H1 (cell line): ENCODE measurements around the gene FCRL5. TPM values are rescaled to one million over a fixed set of nuclear protein-coding genes. Genes with fewer than 3 reads are reported as not detected.

ENCODE experiments used
- CTCF ChIA-PET: fragments of 300-600 bp; sonication (Branson Sonifier 250); formaldehyde crosslinking; loops from one replicate; lab custom pipeline; 2021; ENCODE audit not compliant: partially characterized antibody; lab: Charles Lee
- POLR2A ChIA-PET: fragments of 300-600 bp; sonication (Branson Sonifier 250); formaldehyde crosslinking; loops from one replicate; lab custom pipeline; 2021; ENCODE audit warnings: inconsistent platforms; ENCODE audit not compliant: partially characterized antibody; lab: Charles Lee
- DNase-seq, 2 experiments: peaks; one replicate each; pipeline versions ENCODE4 v3.0.0 to v3.0.0-alpha.2; 2010 to 2022; ENCODE audit warnings: low spot score in 2 of 2, low read depth in 1 of 2, mixed read lengths in 1 of 2
- FAIRE-seq: peaks from 2 replicates; lab custom pipeline; 2011; peaks lifted over from hg19 to GRCh38; lab: Jason Lieb, UNC
- H2AFZ ChIP-seq: 2 replicates; pipeline ENCODE4 v1.8.1; 2012; ENCODE audit warnings: low read length, inconsistent platforms
- H2AK5ac ChIP-seq: 2 replicates; pipeline ENCODE4 v1.6.1; 2013; ENCODE audit warnings: low read depth, low read length
- H2BK120ac ChIP-seq: replicated peaks from 2 replicates; pipeline ENCODE3; 2013; ENCODE audit warnings: low read depth, low read length, inconsistent platforms
- H2BK12ac ChIP-seq: 2 replicates; pipeline ENCODE4 v1.6.1; 2013; ENCODE audit warnings: low read depth, low read length
- H2BK15ac ChIP-seq: 2 replicates; pipeline ENCODE4 v1.6.1; 2013; ENCODE audit warnings: low read length
- H2BK20ac ChIP-seq: 2 replicates; pipeline ENCODE4 v1.6.1; 2013; ENCODE audit warnings: low read length
- H2BK5ac ChIP-seq: 2 replicates; pipeline ENCODE4 v1.6.1; 2013; ENCODE audit warnings: low read depth, low read length
- H3K14ac ChIP-seq: 2 replicates; pipeline ENCODE4 v1.6.1; 2013; ENCODE audit warnings: inconsistent platforms; ENCODE audit not compliant: insufficient read length
- H3K18ac ChIP-seq: 2 replicates; pipeline ENCODE4 v1.6.1; 2013; ENCODE audit warnings: low read length; ENCODE audit errors: extremely low read depth
- H3K23ac ChIP-seq: 2 replicates; pipeline ENCODE4 v1.6.1; 2013; ENCODE audit warnings: inconsistent platforms; ENCODE audit not compliant: insufficient read length
- H3K23me2 ChIP-seq: 2 replicates; pipeline ENCODE4 v1.6.1; 2013; ENCODE audit warnings: low read depth, low read length
- H3K27ac ChIP-seq: 2 replicates; pipeline ENCODE4 v1.6.1; 2011; ENCODE audit warnings: low read depth, low read length, inconsistent platforms
- H3K27me3 ChIP-seq, 4 experiments: replicated peaks in 1 of 4; 1 replicate in 1 of 4; 2 replicates in 3 of 4; pipeline versions ENCODE4 v1.6.1 to v1.8.1; 2011 to 2013; ENCODE audit warnings: low read length in 3 of 4, mild to moderate bottlenecking in 3 of 4, inconsistent platforms in 2 of 4, mixed read lengths in 2 of 4, moderate library complexity in 1 of 4; ENCODE audit not compliant: control insufficient read depth in 3 of 4, insufficient read depth in 3 of 4; ENCODE audit errors: extremely low read depth in 1 of 4
- H3K36me3 ChIP-seq, 4 experiments: 2 replicates each; pipeline versions ENCODE4 v1.6.1 to v1.8.1; 2011 to 2013; ENCODE audit warnings: mild to moderate bottlenecking in 4 of 4, low read length in 3 of 4, moderate library complexity in 2 of 4, control low read depth in 1 of 4, inconsistent platforms in 1 of 4; ENCODE audit not compliant: insufficient read depth in 4 of 4, control insufficient read depth in 2 of 4
- H3K4ac ChIP-seq: replicated peaks from 2 replicates; pipeline ENCODE3; 2013; ENCODE audit warnings: low read length, low read depth, mixed read lengths, inconsistent platforms; ENCODE audit not compliant: insufficient read length
- H3K4me1 ChIP-seq, 4 experiments: replicated peaks in 1 of 4; 1 replicate in 1 of 4; 2 replicates in 3 of 4; pipeline versions ENCODE4 v1.6.1 to v1.8.1; 2011 to 2013; ENCODE audit warnings: low read length in 3 of 4, inconsistent platforms in 2 of 4, mixed read lengths in 1 of 4; ENCODE audit not compliant: insufficient read depth in 4 of 4, control insufficient read depth in 3 of 4
- H3K4me2 ChIP-seq, 2 experiments: 2 replicates each; pipeline versions ENCODE4 v1.6.1 to v1.8.1; 2011 to 2013; ENCODE audit warnings: low read depth in 2 of 2, low read length in 2 of 2, control low read depth in 1 of 2, inconsistent platforms in 1 of 2, mild to moderate bottlenecking in 1 of 2; ENCODE audit not compliant: insufficient read depth in 1 of 2
- H3K4me3 ChIP-seq, 4 experiments: fragments of 200-600, 300-600 bp in 1 of 4; sonication (generic), shearing (Covaris generic), sonication (Bioruptor Twin) in 1 of 4; 2 replicates each; pipeline versions ENCODE4 v1.5.1 to v1.8.1; 2011 to 2016; ENCODE audit warnings: low read length in 4 of 4, low read depth in 3 of 4, control low read depth in 2 of 4, inconsistent platforms in 2 of 4, mild to moderate bottlenecking in 2 of 4, mixed read lengths in 1 of 4, moderate library complexity in 1 of 4; ENCODE audit not compliant: insufficient read depth in 2 of 4; ENCODE audit errors: extremely low read depth in 1 of 4
- H3K56ac ChIP-seq: replicated peaks from 2 replicates; pipeline ENCODE3; 2013; ENCODE audit warnings: low read depth, mild to moderate bottlenecking, mixed read lengths, low read length, inconsistent platforms; ENCODE audit not compliant: insufficient read length
- H3K79me1 ChIP-seq: 2 replicates; pipeline ENCODE4 v1.6.1; 2013; ENCODE audit warnings: low read depth, low read length, control low read depth
- H3K79me2 ChIP-seq, 2 experiments: 2 replicates each; pipeline versions ENCODE4 v1.6.1 to v1.8.1; 2012 to 2013; ENCODE audit warnings: low read length in 2 of 2, mild to moderate bottlenecking in 2 of 2, inconsistent platforms in 1 of 2; ENCODE audit not compliant: insufficient read depth in 2 of 2, control insufficient read depth in 1 of 2
- H3K9ac ChIP-seq, 4 experiments: replicated peaks in 1 of 4; 1 replicate in 1 of 4; 2 replicates in 3 of 4; pipeline versions ENCODE4 v1.6.1 to v1.8.1; 2011 to 2013; ENCODE audit warnings: low read depth in 3 of 4, low read length in 3 of 4, control low read depth in 2 of 4, mild to moderate bottlenecking in 2 of 4, moderate library complexity in 2 of 4, inconsistent platforms in 1 of 4; ENCODE audit errors: extremely low read depth in 1 of 4
- H3K9me3 ChIP-seq, 2 experiments: 2 replicates each; pipeline versions ENCODE4 v1.6.1 to v1.8.1; 2012 to 2013; ENCODE audit warnings: mild to moderate bottlenecking in 2 of 2, moderate library complexity in 2 of 2, control low read depth in 1 of 2, inconsistent platforms in 1 of 2, low read depth in 1 of 2, low read length in 1 of 2, mixed read lengths in 1 of 2; ENCODE audit not compliant: insufficient read depth in 2 of 2
- H4K20me1 ChIP-seq, 2 experiments: replicated peaks in 1 of 2; 2 replicates each; pipeline versions ENCODE3 to v1.8.1; 2011 to 2013; ENCODE audit warnings: inconsistent platforms in 2 of 2, low read length in 2 of 2, mild to moderate bottlenecking in 1 of 2; ENCODE audit not compliant: insufficient read depth in 2 of 2, control insufficient read depth in 1 of 2
- H4K5ac ChIP-seq: 2 replicates; pipeline ENCODE4 v1.6.1; 2013; ENCODE audit warnings: low read length, low read depth, mixed read lengths, inconsistent platforms; ENCODE audit not compliant: insufficient read length
- H4K8ac ChIP-seq: 2 replicates; pipeline ENCODE4 v1.8.0; 2013; ENCODE audit warnings: mild to moderate bottlenecking, moderate library complexity, low read length, inconsistent platforms; ENCODE audit not compliant: insufficient read depth; ENCODE audit errors: extremely low read depth
- H4K91ac ChIP-seq: replicated peaks from 2 replicates; pipeline ENCODE3; 2013; ENCODE audit warnings: low read length, mixed read lengths, inconsistent platforms; ENCODE audit not compliant: insufficient read length
- BRCA1 ChIP-seq: IDR thresholded peaks from 2 replicates; pipeline ENCODE4 v1.6.1; 2012; ENCODE audit warnings: low read depth, low read length, improper control_type of control experiment
- CTBP2 ChIP-seq: IDR thresholded peaks from 2 replicates; pipeline ENCODE4 v1.7.0; 2011; ENCODE audit warnings: borderline replicate concordance, mild to moderate bottlenecking, moderate library complexity, mixed read lengths, low read length; ENCODE audit not compliant: insufficient read depth, insufficient read length
- EZH2 ChIP-seq: fragments of 200-600 bp; sonication (generic); IDR thresholded peaks from 2 replicates; pipeline ENCODE4 v1.7.1; 2012; ENCODE audit warnings: low read depth, mild to moderate bottlenecking, moderate library complexity, low read length, inconsistent platforms; ENCODE audit not compliant: severe bottlenecking
- JUND ChIP-seq: IDR thresholded peaks from 2 replicates; pipeline ENCODE4 v1.6.1; 2011; ENCODE audit warnings: mild to moderate bottlenecking, improper control_type of control experiment, low read length
- POU5F1 ChIP-seq: IDR thresholded peaks from 2 replicates; pipeline ENCODE4 v1.6.1; 2011; ENCODE audit warnings: low read depth, mild to moderate bottlenecking, low read length, moderate library complexity
- RAD21 ChIP-seq, 2 experiments: IDR thresholded peaks in 1 of 2; conservative IDR thresholded peaks in 1 of 2; 2 replicates each; pipeline ENCODE4 v1.6.1; 2011; ENCODE audit warnings: low read depth in 2 of 2, low read length in 2 of 2, improper control_type of control experiment in 1 of 2, inconsistent platforms in 1 of 2, mild to moderate bottlenecking in 1 of 2, moderate library complexity in 1 of 2
- RXRA ChIP-seq: IDR thresholded peaks from 2 replicates; pipeline ENCODE4 v1.6.1; 2011; ENCODE audit warnings: low read depth, mild to moderate bottlenecking, low read length, moderate library complexity; ENCODE audit not compliant: insufficient read depth
- SIN3A ChIP-seq, 2 experiments: IDR thresholded peaks in 1 of 2; conservative IDR thresholded peaks in 1 of 2; 2 replicates each; pipeline ENCODE4 v1.6.1; 2011 to 2012; ENCODE audit warnings: low read length in 2 of 2, improper control_type of control experiment in 1 of 2, low read depth in 1 of 2, mild to moderate bottlenecking in 1 of 2
- SP4 ChIP-seq: IDR thresholded peaks from 2 replicates; pipeline ENCODE4 v1.6.1; 2012; ENCODE audit warnings: low read length, inconsistent platforms
- TAF1 ChIP-seq: IDR thresholded peaks from 2 replicates; pipeline ENCODE4 v1.6.1; 2011; ENCODE audit warnings: mild to moderate bottlenecking, low read depth, low read length
- TAF7 ChIP-seq: optimal IDR thresholded peaks from 2 replicates; pipeline ENCODE3; 2011; ENCODE audit warnings: low read depth, mild to moderate bottlenecking, inconsistent platforms, low read length, moderate library complexity, borderline replicate concordance
- TBP ChIP-seq: IDR thresholded peaks from 2 replicates; pipeline ENCODE4 v1.6.1; 2011; ENCODE audit warnings: low read depth, low read length, improper control_type of control experiment
- YY1 ChIP-seq: IDR thresholded peaks from 2 replicates; pipeline ENCODE4 v1.6.1; 2011; ENCODE audit warnings: low read depth, mild to moderate bottlenecking, low read length
- WGBS, 2 experiments: shearing (Covaris generic) in 1 of 2; methylation state at CpG; one replicate each; pipeline versions ENCODE4 v1.1.6 to v1.1.7; 2013 to 2015; ENCODE audit warnings: low lambda C conversion rate in 2 of 2, mixed read lengths in 2 of 2, inconsistent platforms in 1 of 2, low coverage in 1 of 2, missing lambda C conversion rate in 1 of 2; ENCODE audit not compliant: insufficient replicate concordance in 2 of 2, insufficient coverage in 1 of 2, insufficient read length in 1 of 2; ENCODE audit errors: extremely low coverage in 1 of 2, missing lambda C conversion rate in 1 of 2; 5-methylcytosine and 5-hydroxymethylcytosine counted together
- polyA plus RNA-seq, 7 experiments: library from polyadenylated mRNA; depleted of rRNA in 3 of 7; stranded (reverse) in 5 of 7; unstranded in 2 of 7; fragments of >200 nt in 5 of 7; fragments of 200-250 nt in 2 of 7; gene quantifications; 1 replicate in 5 of 7; 2 replicates in 1 of 7; 4 replicates in 1 of 7; pipeline versions ENCODE4 v1.2.1 to v1.2.3, GENCODE V29; 2011 to 2013; ENCODE audit warnings: missing spikeins in 2 of 7, mixed read lengths in 2 of 7
- total RNA-seq: library from RNA; stranded (reverse); fragmentation: NEBNext Ultra II Directional; extraction: Animal tissue kit (Norgen Biotek cat#: 25700); gene quantifications from 2 replicates; pipeline ENCODE4 v1.2.1, GENCODE V29; 2021
- TF ChIP-seq, protein P1 (sequence below): IDR thresholded peaks from 2 replicates; pipeline ENCODE4 v1.6.1; 2011; ENCODE audit warnings: low read depth, mild to moderate bottlenecking, low read length; ENCODE audit not compliant: insufficient read depth

Gene FCRL5
- total and polyA plus RNA-seq, 2 of the 8 experiments (the other 6 are each of a cell fraction or from before 2014, with no cell fraction given), result 1.0 to 2.6 TPM

- Histone ChIP-seq H3K4me3 (no peak overlapping the region), H2BK20ac (no peak overlapping the region), H3K4ac (no peak overlapping the region), H3K27ac (no peak overlapping the region), H3K4me2 (no peak overlapping the region), H4K5ac (no peak overlapping the region), H3K79me2 (no peaks in the 10 kb centered on the region), H4K8ac (no peak overlapping the region), H2BK5ac (no peak overlapping the region), H3K79me1 (no peaks in the 10 kb centered on the region), H3K14ac (no peak overlapping the region), H3K27me3 (no peaks in the 10 kb centered on the region; a peak in 2 of 7 replicates), H2AFZ (no peak overlapping the region), H3K9me3 (no peaks in the 10 kb centered on the region), H2BK12ac (no peak overlapping the region), H2BK120ac (no peak overlapping the region), H3K18ac (no peak overlapping the region), H2BK15ac (no peak overlapping the region), H4K20me1 (no peaks in the 10 kb centered on the region), H3K36me3 (no peaks in the 10 kb centered on the region), H2AK5ac (no peak overlapping the region), H3K23me2 (no peaks in the 10 kb centered on the region), H3K9ac (no peak overlapping the region), H4K91ac (no peak overlapping the region), H3K56ac (no peak overlapping the region), H3K4me1 (peaks cover 0 to 3% (median 0%) of the 10 kb centered on the region in 4 experiments; a peak in 1 of 7 replicates), H3K23ac (no peak overlapping the region)
- ChIA-PET CTCF (interaction anchor here (1.3 to 4.4 kb wide), 8 partner anchors 8 to 293 kb away, joined by 3 to 41 read pairs (median 12); no protein-coding TSS in a partner anchor), POLR2A (no interaction called here)
- WGBS, 2 experiments, result 82% methylated on average over 1 of the region's 1 CpG; no CpG with 5 or more reads in 1 of the 2 experiments
- no peak for FAIRE-seq
- DNase-seq, result no peak
- TF ChIP-seq TAF1 (no peak), RAD21 (IDR thresholded peaks at IDR 0.05 in 1 of 2, conservative IDR thresholded peaks at IDR 0.05 in 1 of 2; ENCODE audit: low read depth in 2 of 2, low read length in 2 of 2) (no peak), YY1 (no peak), EZH2 (no peak), TAF7 (no peak), CTBP2 (no peak), TBP (no peak), SP4 (no peak), JUND (no peak), SIN3A (conservative IDR thresholded peaks at IDR 0.05 in 1 of 2, IDR thresholded peaks at IDR 0.05 in 1 of 2; ENCODE audit: low read depth in 1 of 2, low read length in 2 of 2) (no peak), BRCA1 (no peak), POU5F1 (no peak), RXRA (no peak)
- TF ChIP-seq, protein P1, sequence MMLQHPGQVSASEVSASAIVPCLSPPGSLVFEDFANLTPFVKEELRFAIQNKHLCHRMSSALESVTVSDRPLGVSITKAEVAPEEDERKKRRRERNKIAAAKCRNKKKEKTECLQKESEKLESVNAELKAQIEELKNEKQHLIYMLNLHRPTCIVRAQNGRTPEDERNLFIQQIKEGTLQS, result no peak
These were observed 64.8 kb downstream of the FCRL5 start for GRCh38 chr1:157487504-157487903.
